ENCODE data around the gene SPI1.

SPI1 gene

GRCh38 chr11:47342854-47343253 lies 35.5 kb downstream of the SPI1 start:
- TF ChIP-seq CTCF (IDR thresholded peaks at IDR 0.05) = no peak

GRCh38 chr11:47342036-47342803 lies 36.1 kb downstream of the SPI1 start:
- TF ChIP-seq CTCF (IDR thresholded peaks at IDR 0.05) = no peak

GRCh38 chr11:47340980-47341775 lies 37.2 kb downstream of the SPI1 start:
- no peak for TF ChIP-seq CTCF (IDR thresholded peaks at IDR 0.05)

GRCh38 chr11:47340010-47340409 lies 38.3 kb downstream of the SPI1 start:
- no peak for TF ChIP-seq CTCF (IDR thresholded peaks at IDR 0.05)

- no peak for TF ChIP-seq CTCF (IDR thresholded peaks at IDR 0.05)
Observed at GRCh38 chr11:47338396-47339241, 39.7 kb downstream of the SPI1 start.

- no peak for TF ChIP-seq CTCF (IDR thresholded peaks at IDR 0.05)
Observed at GRCh38 chr11:47337229-47337924, 41.0 kb downstream of the SPI1 start.

- TF ChIP-seq CTCF (IDR thresholded peaks at IDR 0.05) = no peak
Observed at GRCh38 chr11:47336595-47336994, 41.8 kb downstream of the SPI1 start.

Measured in LNCAP (cell line).